Fibroblast of skin of scalp (primary cell): ENCODE measurements around the gene CARD16.

Experiments used
- DNase-seq: peaks from one replicate; pipeline ENCODE4 v3.0.0-alpha.2; 2013

CARD16 gene

DNA sequence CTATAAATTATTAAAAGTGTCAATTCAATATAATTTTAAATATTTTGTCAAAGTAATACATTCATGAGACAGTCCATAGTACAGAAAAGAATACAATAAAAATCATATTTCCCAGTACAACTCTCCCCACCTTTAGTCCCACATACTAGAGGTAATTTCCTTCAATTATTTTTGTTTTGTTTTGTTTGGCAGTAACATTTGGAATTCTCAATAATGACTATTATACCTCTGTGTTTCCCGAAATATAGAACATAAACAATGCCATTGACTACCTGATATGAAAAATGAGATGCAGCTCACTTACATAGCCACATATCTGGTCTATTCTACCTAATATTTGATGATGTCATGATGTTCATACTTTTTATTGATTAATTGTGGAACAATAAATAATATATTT lies 52.4 kb downstream of the CARD16 start:
- no peak for DNase-seq

- no peak for DNase-seq
Observed at GRCh38 chr11:104991994-104992393, 53.1 kb downstream of the CARD16 start.
